ENCODE data around the gene ZFP1. TPM values are rescaled to one million over a fixed set of nuclear protein-coding genes. Genes with fewer than 3 reads are reported as not detected.
A peak's percentile ranks its signal among the peaks of the same experiment; 100 is the strongest.

ZFP1 gene
- total RNA-seq, 6 experiments from 2014 or later, result 3.7 to 18.6 (median 9.3) TPM

DNA sequence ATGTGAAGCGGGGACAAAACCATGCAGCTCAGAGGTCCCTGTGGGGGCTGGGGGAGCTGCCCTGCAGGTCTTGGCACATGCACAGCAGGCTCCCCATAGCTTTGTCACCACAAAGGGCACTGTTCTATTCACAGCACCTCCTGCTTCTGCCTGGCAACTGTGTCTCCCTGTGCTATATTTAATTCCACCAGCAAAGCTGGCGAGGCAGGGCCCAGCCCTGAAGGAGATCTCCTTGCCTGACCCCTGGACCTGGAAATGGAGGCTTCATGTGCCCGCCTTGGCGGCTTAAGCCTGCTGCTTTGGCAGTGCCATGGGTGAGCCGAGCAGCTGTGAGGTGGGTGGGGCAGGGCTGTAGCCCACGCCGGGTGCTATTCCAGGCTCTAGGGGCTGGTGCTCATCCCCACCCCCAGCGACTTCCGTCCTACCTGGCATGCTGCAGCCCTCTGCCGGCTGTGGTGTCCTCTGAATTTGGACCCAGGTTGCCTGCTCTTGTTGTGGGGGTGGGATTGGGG lies 38.5 kb upstream of the ZFP1 start:
- DNase-seq, result peak; percentile 62 to 78 (median 74)
- 40% methylated on average over 1 of the region's 10 CpGs for WGBS (ENCODE audit: insufficient coverage, low coverage, low lambda C conversion rate, missing lambda C conversion rate)
- H3K27ac ChIP-seq, result peak overlapping the region; percentile 64 to 81 (median 74)
- TF ChIP-seq, protein P1, sequence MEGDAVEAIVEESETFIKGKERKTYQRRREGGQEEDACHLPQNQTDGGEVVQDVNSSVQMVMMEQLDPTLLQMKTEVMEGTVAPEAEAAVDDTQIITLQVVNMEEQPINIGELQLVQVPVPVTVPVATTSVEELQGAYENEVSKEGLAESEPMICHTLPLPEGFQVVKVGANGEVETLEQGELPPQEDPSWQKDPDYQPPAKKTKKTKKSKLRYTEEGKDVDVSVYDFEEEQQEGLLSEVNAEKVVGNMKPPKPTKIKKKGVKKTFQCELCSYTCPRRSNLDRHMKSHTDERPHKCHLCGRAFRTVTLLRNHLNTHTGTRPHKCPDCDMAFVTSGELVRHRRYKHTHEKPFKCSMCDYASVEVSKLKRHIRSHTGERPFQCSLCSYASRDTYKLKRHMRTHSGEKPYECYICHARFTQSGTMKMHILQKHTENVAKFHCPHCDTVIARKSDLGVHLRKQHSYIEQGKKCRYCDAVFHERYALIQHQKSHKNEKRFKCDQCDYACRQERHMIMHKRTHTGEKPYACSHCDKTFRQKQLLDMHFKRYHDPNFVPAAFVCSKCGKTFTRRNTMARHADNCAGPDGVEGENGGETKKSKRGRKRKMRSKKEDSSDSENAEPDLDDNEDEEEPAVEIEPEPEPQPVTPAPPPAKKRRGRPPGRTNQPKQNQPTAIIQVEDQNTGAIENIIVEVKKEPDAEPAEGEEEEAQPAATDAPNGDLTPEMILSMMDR (IDR thresholded peaks at IDR 0.05), result peak in 2 of 4 donors; percentile 19 to 30
- TF ChIP-seq POLR2A (IDR thresholded peaks at IDR 0.05), result no peak
- peak overlapping the region in 2 of 3 donors; percentile 19 to 28 for H3K4me3 ChIP-seq
- intact Hi-C loops (cut with DNase I), result loop anchor here (5.0 to 10.0 kb wide), 2 partner anchors 112 to 115 kb away; partner anchors contain the start of gene ZNRF1 (in 2 of the 2)
- peak; percentile 40 to 50 (median 43) for ATAC-seq
- no peaks in the 10 kb centered on the region for H3K9me3 ChIP-seq
- H3K27me3 ChIP-seq, result no peaks in the 10 kb centered on the region
- peaks cover 0 to 13% (median 3%) of the 10 kb centered on the region in 4 donors for H3K36me3 ChIP-seq
- H3K4me1 ChIP-seq, result peaks cover 0 to 54% (median 18%) of the 10 kb centered on the region in 4 donors

DNA sequence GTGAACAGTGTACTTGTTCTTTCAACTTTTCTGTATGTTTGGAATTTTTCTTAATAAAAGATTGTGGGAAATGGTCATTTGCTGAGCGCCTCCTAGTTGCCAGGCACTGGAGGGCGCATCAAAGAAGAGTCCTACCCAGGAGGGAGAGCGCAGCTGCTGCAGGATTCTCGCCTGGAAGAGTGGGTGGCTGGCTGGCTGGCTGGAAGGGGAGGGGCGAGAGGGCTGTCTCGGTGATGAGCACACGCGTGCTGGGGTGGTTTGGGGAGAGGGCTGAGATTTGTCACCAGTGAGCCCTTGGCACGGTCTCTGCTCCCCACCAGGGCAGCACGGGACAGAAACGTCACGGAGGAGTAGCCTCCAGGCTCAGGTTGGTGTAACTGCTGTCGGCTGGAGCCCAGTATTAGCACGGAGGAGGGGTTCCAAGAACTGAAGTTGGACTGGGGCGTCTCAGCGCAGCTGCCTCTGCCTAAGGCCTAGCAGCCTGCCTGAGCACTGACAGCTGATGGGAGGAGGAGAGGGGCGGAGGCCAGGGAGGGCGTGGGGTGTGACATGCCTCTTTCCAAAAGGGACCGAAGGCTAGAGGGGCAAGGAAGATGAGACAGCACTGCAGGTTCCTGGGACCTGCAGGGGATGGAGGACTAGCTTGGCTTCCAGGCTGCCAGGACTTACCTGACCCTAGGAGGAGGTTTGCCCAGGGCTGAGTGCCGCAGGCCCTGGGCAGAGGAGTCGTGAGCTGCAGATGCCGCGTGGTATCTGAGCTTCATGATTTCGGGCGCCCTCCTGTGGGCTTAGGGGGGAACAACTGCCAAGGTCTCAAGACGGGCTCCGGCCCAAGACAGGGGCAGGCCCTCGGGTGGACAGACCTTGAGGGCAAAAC lies 37.4 kb upstream of the ZFP1 start:
- H3K4me1 ChIP-seq, result peaks cover 0 to 56% (median 18%) of the 10 kb centered on the region in 4 donors
- WGBS (ENCODE audit: insufficient coverage, low coverage, low lambda C conversion rate, missing lambda C conversion rate), result 14% methylated on average over 12 of the region's 28 CpGs
- peak; percentile 68 to 77 (median 72) for ATAC-seq
- no peaks in the 10 kb centered on the region for H3K9me3 ChIP-seq
- H3K27ac ChIP-seq, result peak overlapping the region; percentile 2 to 81 (median 37)
- H3K36me3 ChIP-seq, result peaks cover 0 to 13% (median 3%) of the 10 kb centered on the region in 4 donors
- TF ChIP-seq POLR2A (IDR thresholded peaks at IDR 0.05), result no peak
- TF ChIP-seq, protein P1 (IDR thresholded peaks at IDR 0.05), result peak; percentile 89 to 92 (median 90)
- no peaks in the 10 kb centered on the region for H3K27me3 ChIP-seq
- intact Hi-C loops (cut with DNase I), result loop anchor here (5.0 to 10.0 kb wide), 2 partner anchors 114 to 116 kb away; partner anchors contain the start of gene ZNRF1 (in 2 of the 2)
- H3K4me3 ChIP-seq, result no peak overlapping the region
- DNase-seq, result peak; percentile 86 to 89 (median 88)

DNA sequence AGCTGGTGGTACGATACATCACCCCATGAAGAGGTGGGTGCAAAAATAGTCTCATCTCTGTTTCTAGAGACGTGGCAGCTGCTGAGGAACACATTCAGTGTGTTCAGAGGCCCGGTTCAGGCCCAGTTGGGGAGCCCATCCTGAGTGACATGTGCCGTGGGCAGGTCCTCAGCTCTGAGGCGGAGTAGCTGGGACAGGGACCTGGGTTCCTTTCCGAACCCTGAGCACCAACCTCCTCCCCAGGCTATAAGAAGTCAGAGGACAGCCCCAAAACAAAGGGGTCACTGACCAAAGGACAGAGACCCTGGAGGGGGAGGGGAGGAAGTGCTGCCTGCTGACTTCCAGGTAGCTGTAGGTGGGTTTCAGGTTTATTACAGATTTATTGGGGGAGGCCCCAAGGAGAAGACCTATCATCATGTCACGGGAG lies 36.8 kb upstream of the ZFP1 start:
- Histone ChIP-seq H3K36me3 (peaks cover 0 to 13% (median 3%) of the 10 kb centered on the region in 4 donors), H3K27ac (peak overlapping the region in 1 of 3 donors; percentile 81), H3K4me3 (no peak overlapping the region), H3K9me3 (no peaks in the 10 kb centered on the region), H3K27me3 (no peaks in the 10 kb centered on the region), H3K4me1 (peaks cover 0 to 54% (median 18%) of the 10 kb centered on the region in 4 donors)
- intact Hi-C loops (cut with DNase I), result loop anchor here (5.0 to 10.0 kb wide), 2 partner anchors 114 to 117 kb away; partner anchors contain the start of gene ZNRF1 (in 2 of the 2)
- WGBS (ENCODE audit: insufficient coverage, low coverage, low lambda C conversion rate, missing lambda C conversion rate), result 36% methylated on average over 7 of the region's 7 CpGs
- peak in 2 of 4 donors; percentile 0 to 1 for ATAC-seq
- DNase-seq, result no peak
- TF ChIP-seq, protein P1 (IDR thresholded peaks at IDR 0.05), result no peak
- TF ChIP-seq POLR2A (IDR thresholded peaks at IDR 0.05), result no peak

DNA sequence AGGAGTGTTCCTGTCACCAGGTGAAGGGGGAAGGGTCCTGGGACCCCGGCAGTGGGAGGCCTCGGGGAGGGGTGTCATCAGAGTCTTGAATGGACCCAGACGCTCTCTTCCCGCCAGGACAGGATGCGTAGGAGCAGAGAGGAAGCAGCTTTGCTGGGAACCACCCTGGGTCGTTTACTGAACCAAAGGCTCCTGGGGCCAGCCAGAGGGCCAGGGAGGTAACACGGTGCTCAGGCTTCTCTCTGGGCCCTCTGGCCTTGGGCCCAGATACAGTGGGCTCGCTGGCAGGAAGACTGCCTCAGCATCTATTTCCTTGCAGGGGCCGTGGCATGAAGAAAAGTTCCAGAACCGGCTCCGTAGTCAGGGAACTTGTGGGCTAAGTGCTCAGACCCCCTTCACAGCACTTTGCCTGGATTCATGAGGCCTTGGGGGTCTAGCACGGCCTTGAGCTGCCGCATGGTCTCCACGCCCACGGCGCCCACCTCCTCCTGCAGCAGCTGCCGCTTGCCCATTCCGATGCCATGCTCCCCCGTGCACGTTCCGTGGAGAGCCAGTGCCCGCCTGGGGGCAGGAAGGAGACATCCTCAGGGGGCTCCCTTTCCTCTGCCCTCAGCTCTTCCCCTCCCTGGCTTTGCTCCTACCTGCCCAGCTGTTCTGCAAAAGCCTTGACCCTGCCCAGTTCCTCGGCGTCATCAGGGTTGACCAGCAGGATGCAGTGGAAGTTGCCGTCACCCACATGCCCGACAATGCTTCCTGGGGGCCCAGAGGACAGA lies 36.2 kb upstream of the ZFP1 start:
- ATAC-seq (peak in 1 of 4 donors; percentile 1), DNase-seq (peak in 2 of 3 donors; percentile 50 to 61)
- intact Hi-C loops (cut with DNase I), result loop anchor here (5.0 to 10.0 kb wide), 2 partner anchors 115 to 117 kb away; partner anchors contain the start of gene ZNRF1 (in 2 of the 2)
- H3K4me1 ChIP-seq, result peaks cover 0 to 55% (median 18%) of the 10 kb centered on the region in 4 donors
- no peak for TF ChIP-seq POLR2A (IDR thresholded peaks at IDR 0.05)
- TF ChIP-seq, protein P1 (IDR thresholded peaks at IDR 0.05), result no peak
- no peak overlapping the region for H3K27ac ChIP-seq
- no peak overlapping the region for H3K4me3 ChIP-seq
- peaks cover 0 to 13% (median 3%) of the 10 kb centered on the region in 4 donors for H3K36me3 ChIP-seq
- WGBS (ENCODE audit: insufficient coverage, low coverage, low lambda C conversion rate, missing lambda C conversion rate), result 33% methylated on average over 4 of the region's 26 CpGs
- no peaks in the 10 kb centered on the region for H3K27me3 ChIP-seq
- H3K9me3 ChIP-seq, result no peaks in the 10 kb centered on the region
